HEK293 (cell line): ENCODE results near the gene GALNT13.
A peak's percentile ranks its signal among the peaks of the same experiment; 100 is the strongest.

ENCODE experiments used
- CTCF ChIA-PET: fragments of 350-600 bp; formaldehyde crosslinking; extraction: SDS; loops from one replicate; lab custom pipeline; 2021; ENCODE audit warnings: antibody characterized with exemption; lab: Yijun Ruan, JAX
- POLR2A ChIA-PET: fragments of 300-600 bp; formaldehyde crosslinking; extraction: SDS; loops from one replicate; lab custom pipeline; 2020; ENCODE audit warnings: antibody characterized with exemption, inconsistent platforms; lab: Yijun Ruan, JAX
- H3K27ac ChIP-seq: fragments of 200-500 bp; sonication (Bioruptor generic); 2 replicates; pipeline ENCODE4 v1.5.1; 2014; ENCODE audit warnings: low read depth, low read length, control low read depth, inconsistent platforms; ENCODE audit errors: extremely low read depth
- H3K36me3 ChIP-seq, 2 experiments: fragments of 200-500 bp in 1 of 2; sonication (Bioruptor generic) in 1 of 2; 1 replicate in 1 of 2; 2 replicates in 1 of 2; pipeline ENCODE4 v1.5.1; 2014 to 2017; ENCODE audit warnings: inconsistent platforms in 2 of 2, low read length in 2 of 2; ENCODE audit not compliant: control insufficient read depth in 2 of 2, insufficient read depth in 1 of 2
- H3K4me1 ChIP-seq: fragments of 200-500 bp; sonication (Bioruptor generic); 2 replicates; pipeline ENCODE4 v1.5.1; 2014; ENCODE audit warnings: mild to moderate bottlenecking, low read length, inconsistent platforms; ENCODE audit not compliant: control insufficient read depth, insufficient read depth
- H3K4me3 ChIP-seq: 2 replicates; pipeline ENCODE4 v1.5.1; 2011; ENCODE audit warnings: low read depth, mild to moderate bottlenecking, control low read depth, low read length, moderate library complexity
- H3K9me3 ChIP-seq: fragments of 200-500 bp; sonication (Bioruptor generic); 2 replicates; pipeline ENCODE4 v1.5.1; 2014; ENCODE audit warnings: low read depth, low read length, inconsistent platforms; ENCODE audit not compliant: control insufficient read depth, insufficient read depth
- AEBP2 ChIP-seq: fragments of 450-650 bp; formaldehyde crosslinking; IDR thresholded peaks from 2 replicates; pipeline ENCODE4 v1.5.1; 2016; ENCODE audit warnings: missing biosample characterization, missing genetic modification characterization, borderline replicate concordance
- ELK4 ChIP-seq: IDR thresholded peaks from 2 replicates; pipeline ENCODE4 v1.6.1; 2011; ENCODE audit warnings: mild to moderate bottlenecking, low read depth, low read length, borderline replicate concordance
- KLF7 ChIP-seq: fragments of 450-650 bp; formaldehyde crosslinking; IDR thresholded peaks from 2 replicates; pipeline ENCODE4 v1.5.1; 2016; ENCODE audit warnings: missing biosample characterization, missing genetic modification characterization, borderline replicate concordance
- SCRT2 ChIP-seq: fragments of 450-650 bp; formaldehyde crosslinking; IDR thresholded peaks from 2 replicates; pipeline ENCODE4 v1.5.1; 2016; ENCODE audit warnings: missing biosample characterization, missing genetic modification characterization
- YY1 ChIP-seq: fragments of 450-650 bp; formaldehyde crosslinking; IDR thresholded peaks from 2 replicates; pipeline ENCODE4 v1.5.1; 2018; ENCODE audit warnings: missing biosample characterization, missing genetic modification characterization
- ZNF132 ChIP-seq: fragments of 450-650 bp; formaldehyde crosslinking; IDR thresholded peaks from 2 replicates; pipeline ENCODE4 v1.5.1; 2017; ENCODE audit warnings: missing biosample characterization, missing genetic modification characterization, borderline replicate concordance
- ZNF157 ChIP-seq: fragments of 450-650 bp; formaldehyde crosslinking; IDR thresholded peaks from 2 replicates; pipeline ENCODE4 v1.5.1; 2016; ENCODE audit warnings: missing biosample characterization, missing genetic modification characterization
- ZNF202 ChIP-seq: fragments of 450-650 bp; formaldehyde crosslinking; IDR thresholded peaks from 2 replicates; pipeline ENCODE4 v1.5.1; 2016; ENCODE audit warnings: missing biosample characterization, missing genetic modification characterization, borderline replicate concordance
- ZNF221 ChIP-seq: fragments of 450-650 bp; formaldehyde crosslinking; IDR thresholded peaks from 2 replicates; pipeline ENCODE4 v1.5.1; 2017; ENCODE audit warnings: missing biosample characterization, missing genetic modification characterization, borderline replicate concordance
- ZNF350 ChIP-seq: fragments of 450-650 bp; formaldehyde crosslinking; IDR thresholded peaks from 2 replicates; pipeline ENCODE4 v1.5.0; 2017; ENCODE audit warnings: missing biosample characterization, mild to moderate bottlenecking, missing genetic modification characterization
- ZNF354C ChIP-seq: fragments of 450-650 bp; formaldehyde crosslinking; IDR thresholded peaks from 2 replicates; pipeline ENCODE4 v1.5.1; 2016; ENCODE audit warnings: missing biosample characterization, missing genetic modification characterization, low read depth, borderline replicate concordance
- ZNF423 ChIP-seq: fragments of 450-650 bp; formaldehyde crosslinking; IDR thresholded peaks from 2 replicates; pipeline ENCODE4 v1.5.1; 2016; ENCODE audit warnings: missing biosample characterization, missing genetic modification characterization
- ZNF514 ChIP-seq: fragments of 450-650 bp; formaldehyde crosslinking; IDR thresholded peaks from 2 replicates; pipeline ENCODE4 v1.5.1; 2016; ENCODE audit warnings: missing biosample characterization, missing genetic modification characterization
- ZNF600 ChIP-seq: fragments of 450-650 bp; formaldehyde crosslinking; IDR thresholded peaks from 2 replicates; pipeline ENCODE4 v1.5.1; 2016; ENCODE audit warnings: missing biosample characterization, missing genetic modification characterization
- ZNF626 ChIP-seq: fragments of 450-650 bp; sonication (Bioruptor Pico); formaldehyde crosslinking; IDR thresholded peaks from 2 replicates; pipeline ENCODE4 v1.5.1; 2018; ENCODE audit warnings: missing biosample characterization, missing genetic modification characterization, inconsistent platforms
- ZNF639 ChIP-seq: fragments of 450-650 bp; formaldehyde crosslinking; IDR thresholded peaks from 2 replicates; pipeline ENCODE4 v1.5.1; 2016; ENCODE audit warnings: missing biosample characterization, missing genetic modification characterization
- ZNF677 ChIP-seq: fragments of 450-650 bp; IDR thresholded peaks from 2 replicates; pipeline ENCODE4 v1.5.0; 2018; ENCODE audit warnings: missing biosample characterization, mild to moderate bottlenecking, missing genetic modification characterization, moderate library complexity
- ZNF692 ChIP-seq: fragments of 450-650 bp; formaldehyde crosslinking; IDR thresholded peaks from 2 replicates; pipeline ENCODE4 v1.5.1; 2016; ENCODE audit warnings: missing biosample characterization, missing genetic modification characterization
- ZNF704 ChIP-seq: fragments of 450-650 bp; formaldehyde crosslinking; IDR thresholded peaks from 2 replicates; pipeline ENCODE4 v1.5.1; 2016; ENCODE audit warnings: missing biosample characterization, missing genetic modification characterization
- ZNF843 ChIP-seq: fragments of 450-650 bp; formaldehyde crosslinking; IDR thresholded peaks from 2 replicates; pipeline ENCODE4 v1.5.1; 2016; ENCODE audit warnings: missing biosample characterization, missing genetic modification characterization
- TF ChIP-seq, protein P1 (sequence below): fragments of 450-650 bp; formaldehyde crosslinking; IDR thresholded peaks from 2 replicates; pipeline ENCODE4 v1.5.1; 2017; ENCODE audit warnings: missing biosample characterization, missing genetic modification characterization
- TF ChIP-seq, protein P2 (sequence below): fragments of 450-650 bp; formaldehyde crosslinking; IDR thresholded peaks from 2 replicates; pipeline ENCODE4 v1.5.1; 2016; ENCODE audit warnings: missing biosample characterization, missing genetic modification characterization

The GALNT13 gene

GRCh38 chr2:154244932-154245331 is 373.2 kb downstream of the GALNT13 start (continued):
- TF ChIP-seq YY1 (tag by site-specific recombination) (no peak), SCRT2 (no peak), ZNF221 (tag by site-specific recombination) (no peak), AEBP2 (no peak), ZNF202 (tag by site-specific recombination) (0 out of 2 replicates have a peak, but pooled peaks have one; percentile 23), ZNF626 (tag by site-specific recombination) (no peak)

DNA sequence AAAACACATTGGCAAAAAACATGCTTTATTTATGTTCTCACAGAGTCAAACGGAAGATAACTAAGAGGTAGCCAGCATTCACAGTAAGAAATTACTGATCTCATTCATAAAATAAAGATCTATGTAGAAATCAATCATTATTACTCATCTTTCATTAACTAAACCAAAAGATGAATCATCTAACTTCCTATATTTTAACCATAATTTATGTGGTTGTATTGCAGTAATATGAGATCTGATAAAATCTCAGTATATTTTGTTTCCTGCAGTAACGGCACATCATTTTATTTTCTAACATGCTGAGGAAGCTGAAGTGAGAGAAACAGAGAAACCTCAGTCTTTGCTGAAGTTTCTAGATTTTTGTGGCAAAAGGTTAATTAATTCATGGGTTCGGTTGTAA is 375.8 kb downstream of the GALNT13 start:
- Histone ChIP-seq H3K9me3 (no peaks in the 10 kb centered on the region), H3K27ac (no peak overlapping the region), H3K4me3 (no peak overlapping the region), H3K4me1 (no peaks in the 10 kb centered on the region), H3K36me3 (no peaks in the 10 kb centered on the region)
- TF ChIP-seq, protein P1, sequence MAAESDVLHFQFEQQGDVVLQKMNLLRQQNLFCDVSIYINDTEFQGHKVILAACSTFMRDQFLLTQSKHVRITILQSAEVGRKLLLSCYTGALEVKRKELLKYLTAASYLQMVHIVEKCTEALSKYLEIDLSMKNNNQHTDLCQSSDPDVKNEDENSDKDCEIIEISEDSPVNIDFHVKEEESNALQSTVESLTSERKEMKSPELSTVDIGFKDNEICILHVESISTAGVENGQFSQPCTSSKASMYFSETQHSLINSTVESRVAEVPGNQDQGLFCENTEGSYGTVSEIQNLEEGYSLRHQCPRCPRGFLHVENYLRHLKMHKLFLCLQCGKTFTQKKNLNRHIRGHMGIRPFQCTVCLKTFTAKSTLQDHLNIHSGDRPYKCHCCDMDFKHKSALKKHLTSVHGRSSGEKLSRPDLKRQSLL (tag by site-specific recombination) = no peak
- TF ChIP-seq ZNF132 (no peak), ZNF157 (no peak)
- TF ChIP-seq, protein P2, sequence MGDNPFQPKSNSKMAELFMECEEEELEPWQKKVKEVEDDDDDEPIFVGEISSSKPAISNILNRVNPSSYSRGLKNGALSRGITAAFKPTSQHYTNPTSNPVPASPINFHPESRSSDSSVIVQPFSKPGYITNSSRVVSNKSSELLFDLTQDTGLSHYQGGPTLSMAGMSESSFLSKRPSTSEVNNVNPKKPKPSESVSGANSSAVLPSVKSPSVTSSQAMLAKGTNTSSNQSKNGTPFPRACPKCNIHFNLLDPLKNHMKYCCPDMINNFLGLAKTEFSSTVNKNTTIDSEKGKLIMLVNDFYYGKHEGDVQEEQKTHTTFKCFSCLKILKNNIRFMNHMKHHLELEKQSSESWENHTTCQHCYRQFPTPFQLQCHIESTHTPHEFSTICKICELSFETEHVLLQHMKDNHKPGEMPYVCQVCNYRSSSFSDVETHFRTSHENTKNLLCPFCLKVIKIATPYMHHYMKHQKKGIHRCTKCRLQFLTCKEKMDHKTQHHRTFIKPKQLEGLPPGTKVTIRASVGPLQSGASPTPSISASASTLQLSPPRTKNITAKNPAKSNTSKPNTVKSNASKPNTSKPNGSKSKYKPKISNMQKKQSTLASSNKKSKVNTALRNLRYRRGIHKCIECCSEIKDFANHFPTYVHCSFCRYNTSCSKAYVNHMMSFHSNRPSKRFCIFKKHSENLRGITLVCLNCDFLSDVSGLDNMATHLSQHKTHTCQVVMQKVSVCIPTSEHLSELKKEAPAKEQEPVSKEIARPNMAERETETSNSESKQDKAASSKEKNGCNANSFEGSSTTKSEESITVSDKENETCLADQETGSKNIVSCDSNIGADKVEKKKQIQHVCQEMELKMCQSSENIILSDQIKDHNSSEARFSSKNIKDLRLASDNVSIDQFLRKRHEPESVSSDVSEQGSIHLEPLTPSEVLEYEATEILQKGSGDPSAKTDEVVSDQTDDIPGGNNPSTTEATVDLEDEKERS (tag by site-specific recombination) = no peak
- CTCF ChIA-PET = no interaction called here
- POLR2A ChIA-PET = no interaction called here

DNA sequence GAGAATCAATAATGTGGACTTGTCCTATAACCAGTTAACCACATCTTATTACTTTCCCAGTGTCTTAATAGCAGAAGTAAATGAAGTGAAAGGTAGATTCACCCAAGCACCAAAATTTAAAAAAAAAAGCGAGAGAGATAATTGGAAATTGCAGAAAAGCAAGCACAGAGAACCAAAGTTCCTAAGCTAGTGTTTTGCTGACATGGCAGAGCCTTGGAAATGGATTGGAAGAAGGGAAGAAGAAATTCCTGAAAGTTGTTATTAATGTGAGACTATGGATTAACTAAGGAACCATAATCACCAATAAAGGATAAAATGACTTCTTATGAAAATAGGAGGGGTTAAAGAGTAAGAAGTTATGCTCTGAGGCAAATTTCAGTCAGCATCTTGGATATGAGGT is 384.4 kb downstream of the GALNT13 start:
- H3K4me3 ChIP-seq = no peak overlapping the region
- no peak overlapping the region for H3K27ac ChIP-seq
- ChIA-PET CTCF (no interaction called here), POLR2A (no interaction called here)
- no peaks in the 10 kb centered on the region for H3K4me1 ChIP-seq
- H3K36me3 ChIP-seq = no peaks in the 10 kb centered on the region
- no peaks in the 10 kb centered on the region for H3K9me3 ChIP-seq
- TF ChIP-seq KLF7 (tag by site-specific recombination) (no peak), ZNF354C (tag by site-specific recombination) (no peak), ELK4 (no peak), ZNF639 (tag by site-specific recombination) (no peak), ZNF423 (no peak), ZNF677 (tag by site-specific recombination) (no peak), ZNF514 (tag by site-specific recombination) (no peak), ZNF350 (no peak), ZNF692 (no peak), ZNF704 (tag by site-specific recombination) (no peak), ZNF843 (no peak), ZNF600 (tag by site-specific recombination) (no peak)
- TF ChIP-seq, protein P1 (tag by site-specific recombination) = no peak
